Kidney (tissue), 14 donors: ENCODE data around the gene OR6C68. TPM values are rescaled to one million over a fixed set of nuclear protein-coding genes. Genes with fewer than 3 reads are reported as not detected.

Source experiments
- DNase-seq, 5 donors: peaks; one replicate each; pipeline ENCODE4 v3.0.0-alpha.2; 2013 to 2020
- FAIRE-seq: peaks from 2 replicates; lab custom pipeline; 2012; peaks lifted over from hg19 to GRCh38; lab: Jason Lieb, UNC
- H3K27ac ChIP-seq, 2 donors: one replicate each; pipeline ENCODE4 v1.7.0; 2013; ENCODE audit warnings: low read depth in 2 of 2, low read length in 2 of 2, inconsistent platforms in 1 of 2
- H3K27me3 ChIP-seq: one replicate; pipeline ENCODE4 v1.7.1; 2013; ENCODE audit warnings: low read length, inconsistent platforms; ENCODE audit not compliant: control insufficient read depth, insufficient read depth
- H3K36me3 ChIP-seq, 3 donors: one replicate each; pipeline versions ENCODE4 v1.7.0 to v1.7.1; 2013; ENCODE audit warnings: low read length in 3 of 3, control low read depth in 1 of 3, inconsistent platforms in 1 of 3; ENCODE audit not compliant: insufficient read depth in 3 of 3, control insufficient read depth in 2 of 3
- H3K4me1 ChIP-seq, 3 donors: one replicate each; pipeline versions ENCODE4 v1.7.0 to v1.7.1; 2013; ENCODE audit warnings: low read length in 3 of 3, inconsistent platforms in 1 of 3, low read depth in 1 of 3; ENCODE audit not compliant: control insufficient read depth in 2 of 3, insufficient read depth in 2 of 3
- H3K4me3 ChIP-seq, 3 donors: one replicate each; pipeline versions ENCODE4 v1.7.0 to v1.8.1; 2013; ENCODE audit warnings: low read length in 3 of 3, control low read depth in 1 of 3, inconsistent platforms in 1 of 3
- H3K9ac ChIP-seq, 3 donors: one replicate each; pipeline versions ENCODE4 v1.7.0 to v1.7.1; 2013; ENCODE audit warnings: low read length in 3 of 3, control low read depth in 1 of 3, inconsistent platforms in 1 of 3
- H3K9me3 ChIP-seq, 3 donors: one replicate each; pipeline versions ENCODE4 v1.7.0 to v1.7.1; 2013; ENCODE audit warnings: low read length in 3 of 3, control low read depth in 1 of 3, inconsistent platforms in 1 of 3; ENCODE audit not compliant: control insufficient read depth in 2 of 3, insufficient read depth in 1 of 3
- CTCF ChIP-seq: IDR thresholded peaks from 3 replicates; pipeline ENCODE4 v1.5.1; 2012; ENCODE audit warnings: mild to moderate bottlenecking, moderate library complexity, borderline replicate concordance; ENCODE audit not compliant: insufficient read depth; ENCODE audit errors: extremely low read depth
- intact Hi-C: fragments of 100-400 bp; cut with DNase I; formaldehyde crosslinking; loops from one replicate; pipeline ENCODE4 v1.11.1; 2022
- polyA plus RNA-seq: library from polyadenylated mRNA; stranded (reverse); fragments of 350-450 nt; fragmentation: Illumina TruSeq; extraction: RNeasy Lipid Tissue Mini Kit (QIAGEN cat#74804); gene quantifications from one replicate; pipeline ENCODE4 v1.2.3, GENCODE V29; 2014; ENCODE audit warnings: low read depth, low replicate concordance; ENCODE audit not compliant: insufficient read depth
- total RNA-seq: library from RNA; stranded (reverse); fragmentation: NEBNext Ultra II Directional; extraction: Animal tissue kit (Norgen Biotek cat#: 25700); gene quantifications from one replicate; pipeline ENCODE4 v1.2.1, GENCODE V29; 2021
- donor health status: control.
- donor health status: control.
- donor health status: control.
- donor health status: control.
- donor health status: control.
- donor health status: DM: yes; HTN: yes; CAD: no.
- donor health status: Normal renal cell carcinoma (clear cell type).

OR6C68 gene
- total and polyA plus RNA-seq, 2 donors from 2014 or later: not detected

GRCh38 chr12:55515696-55516095 lies 23.5 kb downstream of the OR6C68 start:
- intact Hi-C loops: no loop called here
- H3K9me3 ChIP-seq: no peaks in the 10 kb centered on the region
- H3K27ac ChIP-seq: no peak overlapping the region
- H3K9ac ChIP-seq: no peak overlapping the region
- no peak for TF ChIP-seq CTCF
- no peaks in the 10 kb centered on the region for H3K27me3 ChIP-seq
- no peaks in the 10 kb centered on the region for H3K4me1 ChIP-seq
- FAIRE-seq (no peak), DNase-seq (no peak)
- H3K4me3 ChIP-seq: no peak overlapping the region
- no peaks in the 10 kb centered on the region for H3K36me3 ChIP-seq

- Histone ChIP-seq H3K27ac (no peak overlapping the region), H3K9me3 (no peaks in the 10 kb centered on the region), H3K36me3 (no peaks in the 10 kb centered on the region), H3K9ac (no peak overlapping the region), H3K4me1 (no peaks in the 10 kb centered on the region), H3K4me3 (no peak overlapping the region), H3K27me3 (no peaks in the 10 kb centered on the region)
- FAIRE-seq: no peak
- no peak for TF ChIP-seq CTCF
- intact Hi-C loops: no loop called here
- no peak for DNase-seq
Observed at GRCh38 chr12:55516391-55516790, 24.2 kb downstream of the OR6C68 start.

Other genes starting within 250 kb of the OR6C68 start
- not detected for gene OR6C74, start 247.8 kb upstream of the OR6C68 start, total RNA-seq
- not detected for gene OR6C74, start 247.8 kb upstream of the OR6C68 start, polyA plus RNA-seq
- gene OR6C6, start 195.8 kb upstream of the OR6C68 start, total RNA-seq: not detected
- not detected for gene OR6C6, start 195.8 kb upstream of the OR6C68 start, polyA plus RNA-seq
- gene OR6C1, start 178.0 kb upstream of the OR6C68 start, total RNA-seq: not detected
- gene OR6C1, start 178.0 kb upstream of the OR6C68 start, polyA plus RNA-seq: not detected
- not detected for gene OR6C3, start 161.6 kb upstream of the OR6C68 start, total RNA-seq
- not detected for gene OR6C3, start 161.6 kb upstream of the OR6C68 start, polyA plus RNA-seq
- not detected for gene OR6C75, start 129.4 kb upstream of the OR6C68 start, total RNA-seq
- gene OR6C75, start 129.4 kb upstream of the OR6C68 start, polyA plus RNA-seq: not detected
- not detected for gene OR6C65, start 91.8 kb upstream of the OR6C68 start, total RNA-seq
- not detected for gene OR6C65, start 91.8 kb upstream of the OR6C68 start, polyA plus RNA-seq
- not detected for gene OR6C76, start 66.1 kb upstream of the OR6C68 start, total RNA-seq
- gene OR6C76, start 66.1 kb upstream of the OR6C68 start, polyA plus RNA-seq: not detected
- gene OR6C2, start 48.3 kb upstream of the OR6C68 start, total RNA-seq: not detected
- gene OR6C2, start 48.3 kb upstream of the OR6C68 start, polyA plus RNA-seq: not detected
- gene OR6C70, start 22.2 kb upstream of the OR6C68 start, total RNA-seq: not detected
- gene OR6C70, start 22.2 kb upstream of the OR6C68 start, polyA plus RNA-seq: not detected
- gene OR6C4, start 57.2 kb downstream of the OR6C68 start, total RNA-seq: not detected
- gene OR6C4, start 57.2 kb downstream of the OR6C68 start, polyA plus RNA-seq: not detected
- not detected for gene OR2AP1, start 80.1 kb downstream of the OR6C68 start, total RNA-seq
- not detected for gene OR2AP1, start 80.1 kb downstream of the OR6C68 start, polyA plus RNA-seq
- gene OR10P1, start 144.5 kb downstream of the OR6C68 start, total RNA-seq: not detected
- not detected for gene OR10P1, start 144.5 kb downstream of the OR6C68 start, polyA plus RNA-seq
- gene ITGA7, start 215.5 kb downstream of the OR6C68 start, total RNA-seq: 66.3 TPM
- gene ITGA7, start 215.5 kb downstream of the OR6C68 start, polyA plus RNA-seq: 26.2 TPM
- 116 TPM for gene BLOC1S1, start 223.7 kb downstream of the OR6C68 start, total RNA-seq
- gene BLOC1S1, start 223.7 kb downstream of the OR6C68 start, polyA plus RNA-seq: 451 TPM
- gene RDH5, start 228.0 kb downstream of the OR6C68 start, total RNA-seq: 11.1 TPM
- gene RDH5, start 228.0 kb downstream of the OR6C68 start, polyA plus RNA-seq: 30.2 TPM
- 1,130 TPM for gene CD63, start 236.6 kb downstream of the OR6C68 start, total RNA-seq
- 1,381 TPM for gene CD63, start 236.6 kb downstream of the OR6C68 start, polyA plus RNA-seq